Head of caudate nucleus (tissue), 42 donors: ENCODE measurements around the gene LDB2.

Source experiments
- DNase-seq, 42 donors: peaks; one replicate each; pipeline versions ENCODE4 v3.0.0 to v3.0.0-alpha.2; 2020 to 2021; ENCODE audit warnings: mixed read lengths in 7 of 42
- intact Hi-C: fragments of 100-400 bp; cut with DNase I; formaldehyde crosslinking; loops from one replicate; pipeline ENCODE4 v1.15.0; 2022

The LDB2 gene

DNA sequence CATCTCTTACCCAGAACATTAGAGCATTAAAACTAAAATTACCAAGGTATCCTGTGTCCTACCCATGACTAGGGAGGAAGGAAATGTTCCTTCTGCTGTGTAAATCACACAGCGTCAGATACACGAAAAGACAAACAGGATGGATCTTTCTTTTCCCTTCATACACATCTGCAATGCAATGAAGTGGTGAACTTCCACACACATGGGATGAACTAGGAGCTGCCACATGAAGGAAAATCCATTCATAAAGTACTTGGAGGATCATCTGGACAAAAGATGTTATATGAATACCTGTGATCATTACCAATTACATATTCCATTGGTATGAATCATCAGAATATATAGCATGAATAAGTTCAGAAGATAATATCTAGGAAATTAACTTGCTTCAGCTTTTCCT, 46.2 kb downstream of the LDB2 start:
- DNase-seq: no peak
- intact Hi-C loops: no loop called here

DNA sequence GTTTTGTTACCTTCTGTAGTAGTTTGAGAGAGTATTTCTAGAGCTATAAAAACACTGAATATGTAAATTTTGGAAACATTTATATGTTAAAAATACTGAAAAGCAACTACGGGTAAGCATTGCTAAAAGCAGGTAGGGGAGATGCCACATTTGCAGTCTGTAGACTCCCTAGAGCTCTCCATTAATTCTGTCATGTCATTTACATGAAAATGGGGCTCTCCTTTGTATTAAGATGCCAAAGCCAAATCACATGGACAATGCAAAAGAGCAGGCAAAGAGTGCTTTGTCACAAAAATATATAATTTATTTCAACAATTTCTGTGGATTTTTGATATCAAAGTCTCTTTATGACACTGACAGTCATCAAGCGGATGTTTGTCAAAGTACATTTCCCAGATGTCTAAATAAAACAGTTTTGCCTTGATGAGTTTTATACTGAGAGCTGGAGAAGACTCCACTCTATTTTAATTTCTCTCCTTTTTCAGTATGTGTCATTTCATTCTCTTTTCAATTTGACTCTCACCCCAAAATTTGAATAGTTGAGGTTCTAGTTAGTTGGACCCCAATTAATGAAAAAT, 51.8 kb downstream of the LDB2 start:
- intact Hi-C loops: no loop called here
- no peak for DNase-seq

DNA sequence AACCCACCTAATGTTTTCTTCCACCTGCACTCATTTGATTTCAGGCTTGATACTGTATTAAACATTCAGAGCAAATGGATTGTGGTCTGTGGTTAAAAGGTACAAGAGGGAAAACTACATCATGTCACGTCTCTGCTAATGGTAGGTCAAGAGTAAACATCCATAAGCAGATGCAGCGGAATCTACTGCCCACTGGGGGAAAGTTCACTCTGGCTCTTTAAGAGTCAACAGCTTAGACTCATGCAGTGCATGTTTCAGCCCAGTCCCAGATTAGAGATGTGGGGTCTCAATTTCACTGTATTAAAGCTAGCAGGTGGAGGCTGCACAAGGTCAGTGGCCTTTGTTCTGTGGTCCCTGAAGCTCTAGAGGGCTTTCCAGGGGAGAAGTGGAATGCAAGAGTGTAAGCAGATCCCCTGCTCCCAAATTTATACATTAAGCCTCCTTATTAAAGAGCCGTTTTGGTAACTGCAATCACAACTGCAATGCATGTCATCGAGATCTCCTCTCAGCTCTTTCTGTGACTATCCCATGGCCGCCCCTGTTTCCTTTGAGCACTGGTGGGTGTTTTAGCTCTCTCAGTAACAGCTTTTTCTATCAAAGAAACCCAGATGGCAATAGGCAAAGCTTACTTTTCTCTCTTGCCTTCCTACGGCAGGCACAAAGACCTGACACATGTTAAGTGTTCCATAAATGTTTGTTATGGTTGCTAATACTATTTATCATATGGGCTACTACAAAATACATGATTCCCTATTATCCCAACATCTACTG, 53.4 kb downstream of the LDB2 start:
- peak in 3 of 42 donors; percentile 17 to 43 (median 18) for DNase-seq
- intact Hi-C loops: no loop called here

DNA sequence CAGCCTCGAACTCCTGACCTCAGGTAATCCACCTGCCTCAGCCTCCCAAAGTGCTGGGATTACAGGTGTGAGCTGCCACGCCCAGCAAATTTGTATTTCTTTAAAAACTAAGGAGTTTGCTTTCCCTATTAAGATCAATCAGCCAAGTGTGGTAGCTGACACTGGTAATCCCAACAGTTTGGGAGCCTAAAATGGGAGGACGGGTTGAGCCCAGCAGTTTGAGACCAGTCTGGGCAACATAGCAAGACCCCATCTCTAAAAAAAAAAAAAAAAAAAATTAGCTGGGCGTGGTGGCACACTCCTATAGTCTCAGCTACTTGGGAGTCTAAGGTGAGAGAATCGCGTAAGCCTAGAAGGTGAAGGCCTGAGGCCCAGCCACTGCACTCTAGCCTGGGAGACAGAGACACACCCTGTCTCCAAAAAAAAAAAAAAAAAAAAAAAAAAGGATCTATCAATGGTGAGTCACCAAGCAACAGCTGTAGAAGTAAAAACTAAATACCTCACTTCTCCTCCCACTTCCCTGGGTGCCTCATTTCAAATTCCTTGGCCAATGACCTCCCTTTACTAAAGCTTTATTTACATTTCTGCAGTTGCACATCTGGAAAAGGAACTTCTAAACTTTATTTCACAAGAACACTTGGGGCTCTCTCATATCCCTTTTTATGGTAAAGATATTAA, 54.5 kb downstream of the LDB2 start:
- DNase-seq: no peak
- intact Hi-C loops: no loop called here

DNA sequence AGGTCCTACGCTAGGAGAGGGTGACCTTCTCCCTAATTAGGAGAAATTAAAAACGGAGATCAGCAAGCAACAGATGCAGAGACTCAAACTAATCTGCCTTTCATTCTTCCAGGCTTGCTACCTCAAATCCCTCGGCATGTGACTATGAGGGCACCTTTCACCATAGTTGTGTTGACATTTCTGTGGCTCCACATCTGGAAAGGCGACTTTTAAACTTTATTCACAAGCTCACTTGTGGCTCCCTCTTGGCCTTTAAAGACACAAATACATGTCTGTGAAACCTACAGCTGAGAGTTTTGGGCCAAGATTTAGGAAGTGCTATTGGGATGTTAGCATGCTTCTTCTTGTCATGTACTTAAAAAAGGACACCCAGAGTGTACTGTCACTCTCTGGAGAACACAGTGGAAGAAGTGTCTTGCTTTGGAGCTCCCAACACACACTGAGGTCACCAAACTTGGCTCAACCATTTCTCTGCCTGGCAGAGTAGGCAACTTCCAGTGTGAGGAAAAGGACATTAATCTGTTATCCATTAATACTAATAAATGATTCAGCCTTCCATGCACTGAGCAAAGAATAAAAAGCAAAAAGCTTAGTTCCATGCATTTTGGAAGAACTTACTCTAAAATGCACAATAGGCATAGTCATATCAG, 60.1 kb downstream of the LDB2 start:
- intact Hi-C loops: no loop called here
- no peak for DNase-seq

DNA sequence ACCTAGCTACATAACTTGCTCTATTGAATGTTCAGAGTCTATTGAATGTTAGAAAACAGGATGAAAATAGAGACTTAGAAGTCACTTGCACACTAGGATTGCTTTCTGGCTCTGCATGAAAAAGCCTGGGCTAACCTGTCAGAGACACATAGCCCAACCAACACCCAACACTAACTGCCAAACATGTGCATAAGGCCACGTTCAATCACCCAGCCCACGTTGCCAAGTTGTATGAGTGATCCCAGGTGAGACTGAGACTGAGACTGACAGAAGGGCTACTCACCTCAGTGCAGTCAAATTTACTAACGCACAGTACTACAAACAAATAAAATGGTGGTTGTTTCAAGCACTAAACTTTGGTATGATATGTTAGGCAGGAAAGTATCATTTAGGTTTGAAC, 61.0 kb downstream of the LDB2 start:
- intact Hi-C loops: no loop called here
- DNase-seq: no peak

DNA sequence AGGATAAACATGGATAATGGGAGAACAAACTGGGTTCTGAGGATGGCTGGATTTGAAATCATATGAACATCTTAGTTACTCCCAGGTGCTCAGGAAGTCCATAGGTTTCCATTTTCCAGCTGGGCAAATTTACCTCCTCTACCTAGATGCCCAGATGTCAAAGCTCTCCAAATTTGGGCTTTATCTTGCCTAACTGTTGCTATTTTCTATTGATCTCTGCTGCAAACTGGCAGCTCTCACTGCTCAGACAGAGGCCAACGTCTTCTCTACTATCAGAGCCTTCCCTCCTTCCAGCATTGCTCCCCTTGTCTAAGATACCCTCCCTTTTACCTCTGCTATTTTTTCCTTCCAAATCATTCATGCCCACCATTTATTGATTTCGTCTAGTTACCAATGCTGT, 62.1 kb downstream of the LDB2 start:
- intact Hi-C loops: no loop called here
- DNase-seq: no peak

DNA sequence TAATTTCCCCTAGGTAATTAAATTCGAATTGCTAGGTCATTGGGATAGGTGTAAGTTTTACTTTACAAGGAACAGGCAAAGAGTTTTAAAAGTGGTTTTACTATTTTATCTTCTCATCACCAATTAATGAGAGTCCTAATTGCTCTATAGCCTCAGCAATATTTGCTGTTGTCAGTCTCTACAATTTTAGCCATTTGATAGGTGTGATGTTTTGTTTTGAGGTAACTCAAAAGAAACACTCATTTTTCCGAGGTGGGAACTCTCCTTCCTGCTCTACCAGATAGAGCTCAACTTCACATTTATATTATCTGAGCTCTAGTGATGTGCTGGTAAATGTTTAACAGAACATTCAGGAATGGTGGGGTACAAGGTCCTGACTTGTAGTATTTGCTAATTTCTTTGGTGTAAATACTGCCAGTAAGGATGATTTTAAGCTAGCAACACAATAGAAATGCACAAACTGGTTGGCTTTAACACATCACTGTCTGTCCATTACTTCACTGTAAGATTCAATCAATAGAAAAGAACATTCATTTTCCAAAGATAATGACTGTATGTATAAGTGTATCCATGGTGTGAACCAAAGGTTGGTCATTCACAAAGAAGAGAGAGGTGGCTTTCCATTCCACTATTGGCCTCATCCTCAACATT, 62.7 kb downstream of the LDB2 start:
- intact Hi-C loops: no loop called here
- DNase-seq: no peak

DNA sequence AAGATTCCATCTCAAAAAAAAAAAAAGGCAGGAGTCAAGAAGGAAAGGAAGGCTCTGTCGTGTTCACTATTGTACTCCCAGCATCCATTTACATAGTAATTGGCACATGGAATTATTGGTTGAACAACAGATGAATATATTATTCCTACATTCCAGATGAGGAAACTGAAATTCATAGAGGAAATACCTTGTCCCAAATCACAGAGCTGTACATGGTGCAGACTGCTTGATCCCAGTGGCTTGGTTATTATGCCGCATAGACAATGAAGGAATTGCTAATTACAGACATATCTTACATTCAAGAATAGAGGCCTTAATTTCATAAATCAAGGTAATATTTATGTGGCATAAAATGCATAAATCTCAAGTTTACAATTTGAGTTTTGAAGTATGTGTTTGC, 63.6 kb downstream of the LDB2 start:
- intact Hi-C loops: no loop called here
- DNase-seq: no peak

DNA sequence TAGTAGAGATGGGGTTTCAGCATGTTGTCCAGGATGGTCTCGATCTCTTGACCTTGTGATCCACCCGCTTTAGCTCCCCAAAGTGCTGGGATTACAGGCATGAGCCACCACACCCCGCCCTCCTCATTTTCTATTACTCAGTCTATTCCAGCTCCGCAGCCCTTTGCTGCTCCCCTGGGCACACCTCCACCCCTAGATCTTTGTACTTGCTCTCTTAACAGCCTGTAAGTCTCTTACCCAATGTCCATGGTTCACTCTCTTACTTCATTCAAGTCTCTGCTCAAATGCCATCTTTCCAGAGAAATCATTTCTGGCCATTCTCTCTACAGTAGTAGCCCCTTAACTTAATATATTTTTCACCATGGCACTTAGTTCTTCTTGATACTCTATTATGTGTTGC, 64.7 kb downstream of the LDB2 start:
- intact Hi-C loops: no loop called here
- DNase-seq: no peak

DNA sequence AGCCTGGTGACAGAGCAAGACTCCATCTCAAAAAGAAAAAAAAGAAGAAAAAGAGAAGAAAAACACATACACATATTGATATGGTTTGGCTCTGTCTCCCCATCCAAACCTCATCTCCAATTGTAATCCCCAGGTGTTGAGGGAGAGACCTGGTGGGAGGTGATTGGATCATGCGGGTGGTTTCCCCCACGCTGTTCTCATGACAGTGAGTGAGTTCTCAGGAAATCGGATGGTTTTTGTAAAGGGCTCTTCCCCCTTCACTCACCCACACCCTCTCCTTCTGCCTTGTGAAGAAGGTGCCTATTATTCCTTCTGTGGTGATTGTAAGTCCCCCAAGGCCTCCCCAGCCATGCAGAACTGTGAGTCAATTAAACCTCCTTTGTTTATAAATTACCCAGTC, 68.4 kb downstream of the LDB2 start:
- intact Hi-C loops: no loop called here

DNA sequence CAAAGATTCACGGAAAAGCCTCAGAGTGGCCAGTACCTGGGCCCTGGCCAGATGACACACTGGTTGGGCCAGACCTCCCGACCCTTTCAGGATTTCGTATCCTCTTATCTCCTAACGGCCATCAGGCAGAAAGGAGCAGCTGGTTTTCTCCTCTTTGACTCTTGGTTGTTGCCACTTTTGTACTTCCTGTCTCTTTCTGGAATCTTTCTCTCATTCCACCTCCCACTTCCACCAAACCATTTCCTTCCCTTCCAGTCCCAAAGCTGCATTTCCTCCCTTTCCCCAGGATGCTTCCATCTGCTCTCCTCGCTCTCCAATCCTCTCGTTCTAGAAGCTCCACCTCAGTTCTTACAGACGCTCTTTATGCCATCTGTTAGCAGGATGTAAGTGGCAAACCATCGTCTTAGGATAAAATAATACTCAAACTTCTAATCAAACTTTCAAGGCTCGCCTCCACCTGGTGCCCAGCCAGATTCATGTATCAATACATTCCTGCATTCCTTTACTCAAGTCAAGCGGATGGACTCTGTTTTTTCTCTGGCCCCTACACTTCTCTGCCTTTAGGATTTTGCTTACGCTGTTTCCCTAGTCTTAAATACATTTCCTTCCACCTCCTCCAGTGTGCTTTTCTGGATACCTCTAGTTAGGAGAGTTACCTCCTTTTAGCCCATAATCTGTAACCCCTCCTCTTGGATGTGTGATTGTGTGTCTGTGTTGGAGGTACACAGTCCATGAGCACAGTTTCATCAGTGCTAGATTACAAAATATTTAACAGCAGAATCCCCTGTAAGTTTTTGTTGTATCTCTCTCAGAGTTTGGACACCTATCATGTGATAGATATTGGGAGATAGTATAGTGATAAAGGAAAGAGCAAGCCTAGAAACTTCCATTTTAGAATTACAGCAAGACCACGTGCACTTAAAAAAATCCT, 70.4 kb downstream of the LDB2 start:
- no peak for DNase-seq
- intact Hi-C loops: no loop called here

More for the DNA sequence above, 68.4 kb downstream of the LDB2 start:
- peak; percentile 11 to 83 (median 51) for DNase-seq

DNA sequence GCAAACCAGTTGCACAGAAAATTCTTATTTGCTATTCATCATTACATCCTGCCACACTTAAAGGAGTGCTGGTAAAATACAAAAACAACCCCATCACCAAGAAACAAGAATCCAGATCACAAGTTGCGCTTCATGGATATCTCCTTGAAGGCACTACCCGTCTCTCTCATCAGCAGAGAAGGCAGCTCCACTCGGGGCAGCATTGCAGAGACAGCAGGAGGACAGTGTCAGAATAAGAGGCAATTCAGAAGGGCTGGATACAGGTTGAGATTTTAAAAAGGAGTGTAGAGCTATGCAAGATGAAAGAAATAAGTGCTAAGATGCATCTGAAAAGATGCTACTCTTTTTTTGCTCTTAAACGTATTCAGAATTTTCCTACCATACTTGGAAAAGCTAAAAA, 71.4 kb downstream of the LDB2 start:
- peak in 4 of 42 donors; percentile 11 to 31 (median 23) for DNase-seq
- intact Hi-C loops: no loop called here

DNA sequence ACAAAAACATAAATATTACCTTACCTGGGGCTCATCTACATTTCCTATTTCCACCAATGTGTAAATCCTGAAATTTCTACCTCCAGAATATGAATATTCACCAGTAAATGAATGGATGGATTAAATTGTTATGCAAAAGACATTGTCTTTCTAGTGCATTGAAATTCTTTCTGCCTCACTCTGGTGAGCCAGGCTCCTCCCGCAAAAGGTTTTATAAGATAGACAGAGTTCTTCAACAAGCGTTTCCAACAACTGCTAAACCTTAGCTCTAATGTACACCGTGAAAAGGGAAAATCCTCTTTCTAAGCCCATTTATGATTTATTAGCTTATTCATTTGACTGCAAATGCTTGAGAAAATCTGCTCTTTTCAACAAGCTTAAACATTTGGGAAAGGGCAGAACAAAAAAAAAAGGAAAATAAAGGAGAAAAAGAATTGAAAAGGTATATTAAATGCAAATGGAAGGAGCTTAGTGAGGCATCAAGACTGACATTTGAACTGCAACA, 72.0 kb downstream of the LDB2 start:
- peak in 1 of 42 donors; percentile 34 for DNase-seq
- intact Hi-C loops: no loop called here

DNA sequence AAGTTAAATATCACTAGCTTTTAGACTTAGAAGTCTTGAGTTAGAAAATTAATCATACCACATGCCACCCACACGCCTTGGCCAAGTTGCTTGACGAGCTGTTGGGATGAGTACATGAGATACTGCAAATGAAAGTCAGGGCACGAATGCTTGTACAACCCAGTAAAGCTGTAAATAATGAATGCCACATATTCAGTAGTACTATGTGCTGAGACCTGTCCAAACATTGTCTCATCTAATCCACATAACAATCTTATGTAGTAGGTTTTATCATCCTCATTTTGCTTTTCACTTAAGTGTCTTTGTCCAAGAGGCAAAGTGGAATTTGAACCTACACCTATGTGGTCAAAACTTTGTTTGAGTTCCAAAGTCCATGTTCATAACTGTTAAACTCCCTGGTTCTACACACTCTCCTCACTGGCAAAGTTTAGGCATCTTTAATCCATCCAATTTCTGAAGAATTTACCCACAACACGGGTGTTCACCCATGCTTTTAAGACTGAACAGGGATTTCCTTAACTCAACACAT, 74.1 kb downstream of the LDB2 start:
- DNase-seq: peak in 2 of 42 donors; percentile 23 to 28
- intact Hi-C loops: no loop called here

DNA sequence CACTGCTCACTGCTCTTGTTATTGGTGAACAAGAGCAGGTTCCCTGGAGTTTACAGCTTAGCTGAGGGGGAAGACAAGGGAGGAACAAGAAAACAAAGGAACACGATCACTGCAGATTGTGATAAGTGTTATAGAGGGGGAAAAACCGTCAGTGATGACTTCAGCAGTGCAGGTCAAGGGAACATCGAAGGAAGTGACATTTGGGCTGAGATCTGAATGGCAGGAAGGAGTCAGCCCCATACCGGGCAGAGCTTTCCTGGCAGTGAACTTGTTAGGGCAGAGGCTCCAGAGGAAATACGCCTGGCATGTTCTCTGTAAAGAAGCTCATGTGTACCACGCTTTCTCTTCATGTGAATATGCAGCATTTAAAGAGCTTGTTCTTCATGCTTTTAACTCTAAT, 78.1 kb downstream of the LDB2 start:
- peak in 1 of 42 donors; percentile 8 for DNase-seq
- intact Hi-C loops: no loop called here

DNA sequence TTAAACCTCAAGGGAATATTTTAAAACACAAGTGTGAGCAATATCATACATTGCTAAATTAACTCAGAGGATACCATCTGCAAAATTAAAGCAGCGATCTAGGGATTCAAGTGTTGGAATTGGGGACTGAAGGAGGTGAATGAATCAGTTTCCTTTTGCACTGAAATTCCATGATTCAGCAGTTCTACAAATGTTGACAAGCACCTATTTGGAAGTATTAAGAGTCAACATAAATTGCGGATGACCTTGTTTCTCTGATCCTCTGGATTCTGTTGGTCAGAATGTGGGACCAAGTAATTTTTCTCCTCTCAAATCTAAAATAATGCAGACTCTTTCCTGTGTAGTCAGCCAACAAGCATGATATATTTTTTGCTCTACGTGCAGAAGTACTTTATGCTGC, 78.8 kb downstream of the LDB2 start:
- intact Hi-C loops: no loop called here
- DNase-seq: no peak

DNA sequence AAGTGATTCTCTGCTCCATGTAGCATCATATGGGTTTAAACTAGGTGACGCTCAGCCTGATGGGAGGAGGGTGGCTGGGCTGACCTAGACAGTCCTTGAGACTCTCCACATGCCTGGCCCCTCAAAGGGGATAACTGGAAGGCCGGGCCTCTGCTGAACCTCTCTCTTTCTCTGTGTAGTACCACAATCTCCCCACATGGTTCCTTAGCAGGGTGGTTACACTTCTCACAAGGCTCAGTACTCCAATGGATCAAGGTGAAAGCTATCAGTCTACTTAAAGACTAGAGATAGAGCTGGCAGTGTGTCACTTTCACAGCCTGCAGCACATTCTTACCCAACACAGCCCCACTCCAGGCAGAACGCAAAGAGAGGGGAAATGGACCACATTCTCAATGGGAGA, 80.4 kb downstream of the LDB2 start:
- intact Hi-C loops: no loop called here
- DNase-seq: no peak
